Tibial nerve (tissue), 4 donors: ENCODE results near the gene KDM1B. TPM values are rescaled to one million over a fixed set of nuclear protein-coding genes. Genes with fewer than 3 reads are reported as not detected.

Source experiments
- DNase-seq, 2 donors: peaks; one replicate each; pipeline ENCODE4 v3.0.0-alpha.2; 2019; ENCODE audit warnings: low spot score in 2 of 2
- H3K27ac ChIP-seq, 4 donors: fragments of 200-600 bp; sonication (generic) in 3 of 4; one replicate each; pipeline ENCODE4 v1.5.1; 2017 to 2019; ENCODE audit warnings: mild to moderate bottlenecking in 1 of 4
- H3K27me3 ChIP-seq, 2 donors: fragments of 200-600 bp; sonication (generic) in 1 of 2; one replicate each; pipeline versions ENCODE4 v1.5.1 to v1.6.0; 2017 to 2019
- H3K36me3 ChIP-seq, 3 donors: fragments of 200-600 bp; sonication (generic); one replicate each; pipeline ENCODE4 v1.5.1; 2018 to 2019
- H3K4me1 ChIP-seq, 4 donors: fragments of 200-600 bp; sonication (generic) in 3 of 4; one replicate each; pipeline ENCODE4 v1.5.1; 2017 to 2019
- H3K4me3 ChIP-seq, 4 donors: fragments of 200-600 bp; sonication (generic) in 3 of 4; one replicate each; pipeline ENCODE4 v1.5.1; 2017 to 2019; ENCODE audit warnings: mild to moderate bottlenecking in 1 of 4, moderate library complexity in 1 of 4
- H3K9me3 ChIP-seq, 4 donors: fragments of 200-600 bp; sonication (generic) in 3 of 4; one replicate each; pipeline ENCODE4 v1.5.1; 2017 to 2019
- EP300 ChIP-seq, 2 donors: sonication (generic); formaldehyde crosslinking; IDR thresholded peaks; one replicate each; pipeline ENCODE4 v1.6.1; 2017; ENCODE audit warnings: antibody characterized with exemption in 2 of 2, mild to moderate bottlenecking in 1 of 2
- POLR2A ChIP-seq, 2 donors: fragments of 450-650 bp; IDR thresholded peaks; one replicate each; pipeline ENCODE4 v1.6.1; 2017; ENCODE audit warnings: antibody characterized with exemption in 2 of 2, mild to moderate bottlenecking in 2 of 2, moderate library complexity in 2 of 2
- WGBS, 2 donors: methylation state at CpG; one replicate each; pipeline ENCODE4 v1.1.5; 2018; 5-methylcytosine and 5-hydroxymethylcytosine counted together
- total RNA-seq, 4 donors: library from RNA; depleted of rRNA; stranded (reverse); fragments of >200 nt; gene quantifications; one replicate each; pipeline ENCODE4 v1.1.0, GENCODE V29; 2016
- TF ChIP-seq, protein P1 (sequence below), 5 experiments: fragments of 200-600 bp in 3 of 5; fragments of 450-650 bp in 2 of 5; sonication (generic) in 3 of 5; IDR thresholded peaks; one replicate each; pipeline ENCODE4 v1.5.1; 2016 to 2019; ENCODE audit warnings: antibody characterized with exemption in 5 of 5, mild to moderate bottlenecking in 3 of 5, moderate library complexity in 2 of 5

KDM1B gene
- total RNA-seq, 4 donors from 2014 or later = 9.4 to 16.5 (median 15.2) TPM

DNA sequence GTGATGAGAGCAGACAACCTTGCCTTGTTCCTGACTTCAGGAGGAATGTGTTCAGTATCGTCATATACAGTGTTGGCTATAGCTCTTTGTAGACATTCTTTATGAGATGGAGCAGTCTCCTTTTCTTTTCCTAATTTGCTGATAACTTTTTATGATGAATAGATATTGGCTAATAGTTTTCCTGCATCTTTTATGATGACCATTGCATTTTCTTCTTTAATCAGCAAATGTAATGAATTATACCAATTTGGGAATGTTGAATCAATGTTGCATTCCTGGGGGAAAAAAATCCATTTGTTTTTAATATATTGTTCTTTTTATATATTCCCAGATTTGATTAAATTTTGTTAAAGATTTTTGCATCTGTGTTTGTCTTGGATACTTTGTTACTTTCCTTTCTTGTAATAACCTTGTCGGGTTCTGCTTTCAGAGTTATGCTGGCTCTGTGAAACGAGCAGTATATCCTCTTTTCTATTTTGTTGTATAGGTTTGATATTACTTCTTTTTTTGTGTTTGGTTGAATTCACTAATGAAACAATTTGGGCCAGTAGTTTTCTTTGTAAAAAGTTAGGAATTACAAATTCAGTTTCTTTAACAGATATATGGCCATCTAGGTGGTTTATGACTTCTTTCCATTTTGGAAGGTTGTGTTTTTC is 23.9 kb downstream of the KDM1B start:
- H3K27ac ChIP-seq = no peak overlapping the region
- TF ChIP-seq POLR2A (IDR thresholded peaks at IDR 0.05) = no peak
- TF ChIP-seq EP300 (IDR thresholded peaks at IDR 0.05) = no peak
- TF ChIP-seq, protein P1, sequence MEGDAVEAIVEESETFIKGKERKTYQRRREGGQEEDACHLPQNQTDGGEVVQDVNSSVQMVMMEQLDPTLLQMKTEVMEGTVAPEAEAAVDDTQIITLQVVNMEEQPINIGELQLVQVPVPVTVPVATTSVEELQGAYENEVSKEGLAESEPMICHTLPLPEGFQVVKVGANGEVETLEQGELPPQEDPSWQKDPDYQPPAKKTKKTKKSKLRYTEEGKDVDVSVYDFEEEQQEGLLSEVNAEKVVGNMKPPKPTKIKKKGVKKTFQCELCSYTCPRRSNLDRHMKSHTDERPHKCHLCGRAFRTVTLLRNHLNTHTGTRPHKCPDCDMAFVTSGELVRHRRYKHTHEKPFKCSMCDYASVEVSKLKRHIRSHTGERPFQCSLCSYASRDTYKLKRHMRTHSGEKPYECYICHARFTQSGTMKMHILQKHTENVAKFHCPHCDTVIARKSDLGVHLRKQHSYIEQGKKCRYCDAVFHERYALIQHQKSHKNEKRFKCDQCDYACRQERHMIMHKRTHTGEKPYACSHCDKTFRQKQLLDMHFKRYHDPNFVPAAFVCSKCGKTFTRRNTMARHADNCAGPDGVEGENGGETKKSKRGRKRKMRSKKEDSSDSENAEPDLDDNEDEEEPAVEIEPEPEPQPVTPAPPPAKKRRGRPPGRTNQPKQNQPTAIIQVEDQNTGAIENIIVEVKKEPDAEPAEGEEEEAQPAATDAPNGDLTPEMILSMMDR (IDR thresholded peaks at IDR 0.05) = no peak
- no peak overlapping the region for H3K4me3 ChIP-seq
- 70% methylated on average over 3 of the region's 3 CpGs for WGBS, 2 donors
- peaks cover 0 to 4% (median 2%) of the 10 kb centered on the region in 4 donors for H3K4me1 ChIP-seq
- peaks cover 0 to 30% (median 4%) of the 10 kb centered on the region in 3 donors for H3K36me3 ChIP-seq
- H3K27me3 ChIP-seq = no peaks in the 10 kb centered on the region
- no peaks in the 10 kb centered on the region for H3K9me3 ChIP-seq
- no peak for DNase-seq

DNA sequence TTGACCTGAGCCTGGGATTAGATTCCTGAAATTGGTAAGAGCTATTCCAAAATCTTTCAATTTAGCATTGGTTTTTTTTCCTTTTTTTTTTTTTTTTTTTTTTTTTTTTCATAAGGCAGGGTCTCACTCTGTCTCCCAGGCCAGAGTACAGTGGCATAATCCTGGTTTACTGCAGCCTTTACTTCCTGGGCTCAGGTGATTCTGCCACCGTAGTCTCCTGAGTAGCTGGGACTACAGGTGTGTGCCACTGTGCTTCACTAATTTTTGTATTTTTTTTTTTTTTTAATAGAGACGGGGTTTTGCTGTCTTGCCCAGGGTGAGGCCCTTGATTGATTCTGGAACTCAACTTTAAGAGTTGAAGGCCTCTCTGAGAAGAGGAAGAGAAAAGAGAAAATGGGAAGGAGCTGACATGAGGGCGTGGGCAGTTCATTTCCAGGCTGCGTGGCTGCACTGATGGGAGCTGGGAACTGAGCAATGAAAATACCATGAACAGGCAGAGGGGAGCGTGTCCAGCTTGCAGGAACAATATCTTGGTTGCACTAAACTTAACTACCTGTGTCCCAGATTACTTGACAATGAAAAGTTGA is 24.6 kb downstream of the KDM1B start:
- Histone ChIP-seq H3K9me3 (no peaks in the 10 kb centered on the region), H3K4me3 (no peak overlapping the region), H3K27me3 (no peaks in the 10 kb centered on the region), H3K27ac (no peak overlapping the region), H3K36me3 (peaks cover 0 to 23% (median 4%) of the 10 kb centered on the region in 3 donors), H3K4me1 (peaks cover 0 to 4% (median 2%) of the 10 kb centered on the region in 4 donors)
- TF ChIP-seq, protein P1 (IDR thresholded peaks at IDR 0.05) = no peak
- no peak for TF ChIP-seq EP300 (IDR thresholded peaks at IDR 0.05)
- no peak for TF ChIP-seq POLR2A (IDR thresholded peaks at IDR 0.05)
- peak in 1 of 2 donors; percentile 25 for DNase-seq
- WGBS, 2 donors = 68 to 74% methylated on average over 5 of the region's 5 CpGs

DNA sequence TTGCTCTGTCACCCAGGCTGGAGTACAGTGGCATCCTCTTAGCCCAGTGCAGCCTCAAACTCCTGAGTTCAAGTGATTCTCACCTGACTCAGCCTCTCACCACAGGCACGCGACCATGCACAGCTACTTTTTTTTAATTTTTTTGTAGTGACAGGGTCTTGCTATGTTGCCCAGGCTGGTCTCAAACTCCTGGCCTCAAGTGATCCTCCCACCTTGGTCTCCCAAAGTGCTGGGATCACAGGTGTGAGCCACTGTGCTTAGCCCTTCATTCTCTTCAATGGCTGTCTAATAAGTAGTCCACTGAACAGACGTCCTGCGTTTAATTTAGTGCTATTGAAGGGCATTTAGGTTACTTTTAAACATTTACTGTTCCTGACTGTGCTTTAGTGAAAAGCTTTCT is 27.3 kb downstream of the KDM1B start:
- Histone ChIP-seq H3K4me1 (peaks cover 0 to 4% (median 2%) of the 10 kb centered on the region in 4 donors), H3K9me3 (no peaks in the 10 kb centered on the region), H3K4me3 (no peak overlapping the region), H3K27ac (no peak overlapping the region), H3K27me3 (no peaks in the 10 kb centered on the region), H3K36me3 (peaks cover 0 to 19% (median 4%) of the 10 kb centered on the region in 3 donors)
- no peak for DNase-seq
- TF ChIP-seq, protein P1 (IDR thresholded peaks at IDR 0.05) = no peak
- TF ChIP-seq POLR2A (IDR thresholded peaks at IDR 0.05) = no peak
- no peak for TF ChIP-seq EP300 (IDR thresholded peaks at IDR 0.05)
- WGBS, 2 donors = 68 to 76% methylated on average over 4 of the region's 4 CpGs

DNA sequence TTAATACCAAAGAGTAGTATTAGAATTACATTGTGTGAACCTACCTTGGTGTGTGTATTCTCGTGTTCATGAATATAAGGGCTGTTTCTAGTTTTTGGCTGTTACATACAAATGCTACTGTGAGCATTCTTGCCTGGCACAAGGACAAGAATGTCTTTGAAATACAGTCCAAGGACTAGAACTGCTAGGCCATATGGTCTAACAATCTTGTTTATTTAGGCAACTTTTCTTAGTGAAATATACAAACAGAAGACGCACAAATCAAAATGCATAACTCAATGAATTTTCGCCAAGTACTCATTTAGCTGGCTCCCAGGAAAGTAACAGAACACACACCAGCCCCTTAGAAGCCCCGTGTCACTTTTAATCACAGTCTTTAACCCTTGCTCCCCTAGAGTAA is 28.5 kb downstream of the KDM1B start:
- H3K36me3 ChIP-seq = peaks cover 0 to 26% (median 4%) of the 10 kb centered on the region in 3 donors
- TF ChIP-seq EP300 (IDR thresholded peaks at IDR 0.05) = no peak
- TF ChIP-seq, protein P1 (IDR thresholded peaks at IDR 0.05) = no peak
- TF ChIP-seq POLR2A (IDR thresholded peaks at IDR 0.05) = no peak
- no peak overlapping the region for H3K4me3 ChIP-seq
- DNase-seq = no peak
- H3K9me3 ChIP-seq = no peaks in the 10 kb centered on the region
- WGBS, 2 donors = 36 to 48% methylated on average over 4 of the region's 4 CpGs
- no peaks in the 10 kb centered on the region for H3K27me3 ChIP-seq
- H3K4me1 ChIP-seq = peaks cover 0 to 4% (median 2%) of the 10 kb centered on the region in 4 donors
- H3K27ac ChIP-seq = no peak overlapping the region

DNA sequence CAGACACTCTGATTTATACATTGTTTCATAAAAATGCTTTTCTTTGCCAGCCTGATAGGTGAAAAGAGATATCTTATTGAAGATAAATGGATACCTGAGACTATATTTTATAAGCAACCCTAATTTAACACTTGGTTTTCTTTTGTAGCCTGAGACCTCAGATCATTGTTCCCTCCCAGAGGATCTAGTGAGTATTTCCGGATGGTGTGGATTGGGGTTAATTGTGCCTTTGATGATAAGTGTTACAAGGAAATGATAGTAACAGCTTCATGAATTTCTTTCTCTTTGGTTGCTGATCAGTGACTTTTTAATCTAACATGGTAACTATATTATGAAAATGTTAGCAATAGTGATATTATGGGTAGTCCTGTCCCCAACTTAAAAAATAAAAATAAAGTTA is 30.4 kb downstream of the KDM1B start:
- WGBS, 2 donors = 79 to 82% methylated on average over 1 of the region's 1 CpG
- H3K4me3 ChIP-seq = no peak overlapping the region
- no peak for DNase-seq
- no peak overlapping the region for H3K27ac ChIP-seq
- H3K4me1 ChIP-seq = no peaks in the 10 kb centered on the region
- no peaks in the 10 kb centered on the region for H3K9me3 ChIP-seq
- H3K36me3 ChIP-seq = peaks cover 0 to 43% (median 4%) of the 10 kb centered on the region in 3 donors
- TF ChIP-seq EP300 (IDR thresholded peaks at IDR 0.05) = no peak
- TF ChIP-seq, protein P1 (IDR thresholded peaks at IDR 0.05) = no peak
- no peak for TF ChIP-seq POLR2A (IDR thresholded peaks at IDR 0.05)
- no peaks in the 10 kb centered on the region for H3K27me3 ChIP-seq
